Measurements from ENCODE around the gene GABRR3. TPM values are rescaled to one million over a fixed set of nuclear protein-coding genes. Genes with fewer than 3 reads are reported as not detected.
"Not testable (repeated sequence)": the region's sequence is repeated elsewhere in the genome, so short reads cannot be mapped to it uniquely, and the experiment has no call there.

Gene GABRR3
- total RNA-seq, 1 donor from 2014 or later = not detected

DNA sequence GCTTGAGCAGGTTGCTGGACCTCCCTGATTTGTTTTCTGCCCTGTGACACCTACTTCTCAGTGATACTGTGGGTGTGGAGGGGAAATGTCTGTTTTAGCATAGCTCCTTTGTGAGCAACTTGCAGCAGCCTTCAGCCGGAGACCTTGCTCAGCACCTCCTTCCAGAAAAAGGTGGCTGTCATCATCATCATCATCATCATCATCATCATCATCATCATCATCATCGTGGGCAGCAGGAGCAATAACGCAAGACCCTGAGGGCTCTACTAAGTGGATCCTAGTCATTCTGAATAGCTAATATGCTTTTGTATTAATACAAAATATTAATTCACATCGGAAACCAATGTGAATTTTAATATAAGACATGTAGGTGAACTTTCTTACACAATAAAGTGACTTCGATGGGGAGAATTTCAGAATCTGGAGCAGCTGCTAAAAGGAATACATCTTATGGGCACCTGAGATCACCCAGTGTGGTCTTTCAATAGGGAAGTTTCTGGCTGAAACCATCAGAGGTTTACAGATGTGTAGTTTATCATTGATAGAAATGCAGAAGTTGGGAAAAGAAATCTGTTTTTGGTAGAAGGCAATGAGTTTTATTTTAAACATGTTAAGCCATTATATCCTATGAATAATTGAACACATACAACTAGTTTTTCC lies 8.6 kb downstream of the GABRR3 start:
- intact Hi-C loops (cut with DNase I) = loop anchor here (10.0 kb wide), 1 partner anchor 222 kb away; no protein-coding TSS in a partner anchor
- DNase-seq (ENCODE audit: low spot score) (no peak), ATAC-seq (no peak)

- intact Hi-C loops (cut with DNase I) = loop anchor here (10.0 kb wide), 1 partner anchor 221 kb away; no protein-coding TSS in a partner anchor
- DNase-seq (ENCODE audit: low spot score) (no peak), ATAC-seq (no peak)
Measured at GRCh38 chr3:98025392-98025945, 9.6 kb downstream of the GABRR3 start.

DNA sequence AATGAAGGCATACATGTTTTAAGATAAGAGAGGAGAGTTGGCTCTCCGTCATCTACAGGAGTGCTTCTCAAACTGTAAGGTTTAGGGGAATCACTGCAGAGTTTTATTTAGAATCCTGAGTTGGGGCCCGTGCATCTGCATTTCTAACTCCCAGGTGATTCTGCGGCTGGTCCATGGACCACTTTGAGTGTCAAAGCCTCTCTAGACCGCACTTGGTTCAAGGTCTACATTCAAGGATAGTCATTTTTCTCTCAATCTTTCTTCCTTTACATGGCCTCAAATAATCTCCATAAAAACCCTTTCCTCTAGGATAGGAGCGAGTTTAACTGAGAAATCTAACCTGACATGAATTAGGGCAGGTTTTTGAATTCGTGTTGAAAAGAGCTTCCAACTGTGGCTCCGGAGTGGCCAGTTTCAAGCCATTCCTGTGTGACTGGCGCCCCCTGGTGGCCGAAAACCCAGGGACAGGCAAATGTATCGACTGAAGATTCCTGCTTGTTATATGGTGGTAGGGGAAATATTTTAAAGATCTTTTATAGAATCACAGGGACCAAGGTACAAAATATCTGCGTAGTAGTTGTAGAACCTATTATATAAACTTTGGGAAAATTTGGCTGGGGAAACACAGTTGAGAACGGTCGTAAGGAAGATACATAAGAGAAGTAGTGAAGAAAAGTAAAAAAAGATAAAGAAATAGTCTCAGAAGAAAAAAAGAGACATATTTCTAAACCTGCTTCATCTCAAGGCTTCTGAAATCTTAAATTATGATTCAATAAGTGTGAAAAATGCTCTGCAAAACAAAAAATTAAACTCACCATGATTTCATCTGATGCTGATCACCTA lies 11.9 kb downstream of the GABRR3 start:
- ATAC-seq = peak; percentile 89
- intact Hi-C loops (cut with DNase I) = loop anchor here (10.0 kb wide), 1 partner anchor 218 kb away; no protein-coding TSS in a partner anchor
- DNase-seq (ENCODE audit: low spot score) = peak; percentile 98

GRCh38 chr3:98021830-98022560 lies 13.1 kb downstream of the GABRR3 start:
- ATAC-seq = no peak
- intact Hi-C loops (cut with DNase I) = loop anchor here (10.0 kb wide), 1 partner anchor 217 kb away; no protein-coding TSS in a partner anchor

GRCh38 chr3:98020412-98020811 lies 14.7 kb downstream of the GABRR3 start:
- no peak for ATAC-seq
- intact Hi-C loops (cut with DNase I) = loop anchor here (10.0 kb wide), 1 partner anchor 216 kb away; no protein-coding TSS in a partner anchor
- no peak for DNase-seq (ENCODE audit: low spot score)

More at GRCh38 chr3:98021830-98022560, 13.1 kb downstream of the GABRR3 start:
- no peak for DNase-seq (ENCODE audit: low spot score)

- DNase-seq (ENCODE audit: low spot score) = no peak
- intact Hi-C loops (cut with DNase I) = loop anchor here (1.0 kb wide), 1 partner anchor 38 kb away; no protein-coding TSS in a partner anchor
- ATAC-seq = no peak
Measured at GRCh38 chr3:98018301-98018700, 16.8 kb downstream of the GABRR3 start.

DNA sequence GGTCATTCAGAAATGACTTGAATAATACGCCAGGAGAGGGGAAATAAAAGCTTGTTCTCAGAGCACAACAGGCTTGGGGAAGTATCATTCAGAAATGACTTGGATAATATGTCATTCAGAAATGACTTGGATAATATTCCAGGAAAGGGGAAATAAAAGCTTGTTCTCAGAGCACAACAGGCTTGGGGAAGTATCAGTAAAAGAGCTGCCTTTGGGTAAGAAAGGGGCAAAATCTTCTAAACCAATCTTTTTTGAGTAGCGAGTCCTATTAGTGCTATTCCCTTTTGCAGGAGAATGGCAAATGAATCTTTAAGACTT lies 20.9 kb downstream of the GABRR3 start:
- ATAC-seq (no peak), DNase-seq (ENCODE audit: low spot score) (no peak)
- intact Hi-C loops (cut with DNase I) = no loop called here

DNA sequence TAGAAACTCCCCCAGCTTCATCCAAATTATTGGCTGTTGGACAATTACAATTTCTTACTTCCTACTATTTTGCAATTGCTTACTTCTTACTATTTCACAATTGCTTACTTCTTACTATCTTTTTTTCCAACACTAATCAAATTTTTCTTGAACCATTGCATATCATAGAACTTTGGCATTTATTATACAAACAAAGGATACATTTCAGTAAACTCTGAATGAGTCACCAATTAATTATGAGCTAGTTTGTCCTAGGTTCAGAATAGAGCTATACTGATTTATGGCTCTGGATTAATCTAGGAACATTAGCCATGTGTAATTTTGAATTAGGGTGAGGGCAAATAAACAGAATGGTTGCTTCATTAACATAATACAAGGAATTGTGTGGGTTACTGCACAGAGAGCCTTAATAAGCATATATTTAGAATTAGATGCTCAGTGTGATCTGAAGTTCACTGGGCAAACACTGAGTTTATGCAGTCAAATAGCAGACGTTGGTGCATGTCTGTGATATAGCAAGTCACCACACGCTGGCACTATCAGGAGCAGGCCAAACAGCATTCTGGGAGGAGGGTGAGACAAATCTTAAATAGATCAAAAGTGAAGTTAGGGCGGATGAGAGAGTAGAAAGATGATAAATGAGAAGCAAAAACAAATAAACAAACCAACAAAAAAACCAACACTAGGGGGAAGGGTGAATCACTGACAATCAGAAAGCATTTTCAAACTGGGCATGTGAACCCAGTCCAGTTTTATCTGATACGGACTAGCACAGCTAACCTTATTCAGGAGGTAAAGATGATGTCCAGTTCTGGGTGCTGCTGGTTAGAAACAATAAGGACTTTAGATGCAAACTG lies 21.5 kb downstream of the GABRR3 start:
- DNase-seq (ENCODE audit: low spot score) (no peak), ATAC-seq (peak; percentile 75)
- intact Hi-C loops (cut with DNase I) = no loop called here

DNA sequence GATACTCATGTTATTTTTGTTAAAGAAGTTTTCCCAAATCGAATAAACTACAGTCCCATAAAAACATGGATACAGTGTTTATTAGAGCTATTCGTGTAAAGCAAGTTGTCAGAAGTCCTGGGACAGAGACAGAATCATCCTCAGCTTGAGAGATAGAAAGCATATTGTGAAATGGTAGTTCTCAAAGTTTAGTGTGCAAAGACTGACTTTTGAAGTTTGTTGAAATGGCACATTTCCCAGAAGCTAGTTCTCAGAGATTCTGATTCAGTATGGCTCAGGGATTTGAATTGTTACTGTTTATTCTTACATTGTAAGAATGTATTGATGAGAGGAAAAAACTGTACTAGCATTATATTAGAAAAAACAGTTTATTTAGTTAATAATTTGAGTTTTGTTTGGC lies 22.1 kb downstream of the GABRR3 start:
- intact Hi-C loops (cut with DNase I) = no loop called here

GRCh38 chr3:98010883-98011449 lies 24.1 kb downstream of the GABRR3 start:
- ATAC-seq; intact Hi-C loops (cut with DNase I); DNase-seq (ENCODE audit: low spot score): not testable (repeated sequence)

More for the DNA sequence above, 22.1 kb downstream of the GABRR3 start:
- no peak for DNase-seq (ENCODE audit: low spot score)
- ATAC-seq = peak; percentile 87

- intact Hi-C loops (cut with DNase I) = no loop called here
- ATAC-seq = no peak
- DNase-seq (ENCODE audit: low spot score) = no peak
Measured at GRCh38 chr3:98010194-98010882, 24.8 kb downstream of the GABRR3 start.

GRCh38 chr3:98008855-98009254 lies 26.3 kb downstream of the GABRR3 start:
- ATAC-seq (no peak), DNase-seq (ENCODE audit: low spot score) (no peak)
- intact Hi-C loops (cut with DNase I) = no loop called here

DNA sequence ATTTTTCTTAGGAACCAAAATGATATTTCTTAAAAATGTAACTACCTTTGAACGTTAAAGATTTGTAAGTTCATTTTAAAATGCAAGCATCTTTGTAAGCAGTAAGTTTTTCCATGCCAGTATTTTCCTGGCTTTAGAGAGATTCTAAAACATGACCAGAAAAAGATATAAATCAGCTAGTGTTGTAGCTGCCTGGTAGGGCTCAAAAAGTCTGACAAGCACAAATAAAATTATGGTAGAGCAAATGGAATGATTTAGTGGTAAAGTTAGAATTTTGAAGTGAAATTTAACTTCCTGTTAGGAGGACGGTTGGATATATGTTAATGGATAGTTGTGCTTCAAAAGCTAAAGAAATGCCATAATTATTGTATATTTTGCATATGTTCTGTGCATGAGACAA lies 29.7 kb downstream of the GABRR3 start:
- DNase-seq (ENCODE audit: low spot score) (no peak), ATAC-seq (no peak)
- intact Hi-C loops (cut with DNase I) = no loop called here

- DNase-seq (ENCODE audit: low spot score) = no peak
- no peak for ATAC-seq
- intact Hi-C loops (cut with DNase I) = no loop called here
Measured at GRCh38 chr3:98004721-98005120, 30.4 kb downstream of the GABRR3 start.

DNA sequence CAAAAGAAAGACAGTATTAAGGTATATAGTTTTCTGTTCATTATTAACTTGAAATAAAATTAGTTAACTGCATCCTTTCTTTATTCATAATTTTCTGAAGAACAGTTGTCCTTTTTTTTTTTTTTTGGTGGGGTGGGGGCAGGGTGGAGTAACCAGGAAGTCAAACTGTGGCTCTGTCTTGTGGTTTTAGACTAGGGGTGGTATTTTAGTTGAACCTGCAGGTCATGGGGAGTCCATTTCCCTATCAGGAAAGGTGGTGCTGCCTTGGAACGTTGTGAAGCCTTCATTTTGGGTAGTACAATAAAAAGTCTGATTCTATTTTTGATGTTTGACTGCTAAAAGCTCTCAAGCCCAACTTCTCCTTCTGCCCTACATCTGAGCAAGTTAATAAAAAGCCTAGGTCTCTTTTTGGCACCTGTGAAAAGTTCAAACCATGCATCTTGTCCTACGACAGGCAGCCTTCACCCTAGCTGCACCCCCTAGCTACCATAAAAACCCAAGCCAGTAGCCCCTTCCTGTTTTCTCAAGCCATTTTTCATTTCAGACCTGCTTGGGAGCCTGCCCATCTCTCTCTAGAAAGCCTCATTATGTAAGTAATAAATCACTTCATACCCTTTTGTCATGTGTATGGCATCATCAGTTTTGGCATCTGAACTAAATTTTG lies 31.7 kb downstream of the GABRR3 start:
- intact Hi-C loops (cut with DNase I) = loop anchor here (1.0 kb wide), 1 partner anchor 36 kb away; no protein-coding TSS in a partner anchor
- no peak for ATAC-seq

GRCh38 chr3:98002717-98003116 lies 32.4 kb downstream of the GABRR3 start:
- no peak for ATAC-seq
- intact Hi-C loops (cut with DNase I) = loop anchor here (1.0 kb wide), 1 partner anchor 35 kb away; no protein-coding TSS in a partner anchor
- DNase-seq (ENCODE audit: low spot score) = no peak

More for the DNA sequence above, 31.7 kb downstream of the GABRR3 start:
- DNase-seq (ENCODE audit: low spot score) = no peak

- intact Hi-C loops (cut with DNase I) = no loop called here
- ATAC-seq (no peak), DNase-seq (ENCODE audit: low spot score) (no peak)
Measured at GRCh38 chr3:97999994-98000393, 35.1 kb downstream of the GABRR3 start.

Measured in sciatic nerve (tissue), 2 donors.